ENCODE results near the gene RIMBP2. TPM values are rescaled to one million over a fixed set of nuclear protein-coding genes. Genes with fewer than 3 reads are reported as not detected.

The RIMBP2 gene
- total RNA-seq, 1 experiment from 2014 or later: not detected

DNA sequence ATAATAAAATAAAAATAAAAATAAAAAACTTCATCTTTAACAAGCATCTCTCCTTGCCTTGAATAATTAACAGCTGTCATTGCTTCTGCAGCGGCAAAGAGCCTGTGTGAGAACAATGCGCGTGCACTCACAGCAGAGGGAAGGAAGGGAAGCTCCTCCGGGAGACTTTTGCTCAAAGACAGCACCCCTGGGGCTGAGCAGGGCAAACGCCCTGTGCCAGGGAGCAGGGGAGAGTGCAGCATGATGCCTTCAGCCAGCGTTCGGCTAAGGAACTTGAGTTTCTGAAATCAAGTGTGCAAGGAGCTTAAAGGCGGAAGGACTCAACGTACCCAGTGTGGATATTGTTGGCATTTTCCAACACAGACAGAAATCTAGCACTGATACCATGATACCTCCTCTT lies 120.5 kb downstream of the RIMBP2 start:
- ChIA-PET CTCF (no interaction called here), POLR2A (no interaction called here)
- no peaks in the 10 kb centered on the region for H3K36me3 Mint-ChIP-seq (ENCODE audit: insufficient read depth, unreplicated experiment)
- BruUV-seq (replicated peaks): no TSS peak
- TF ChIP-seq, protein P1, sequence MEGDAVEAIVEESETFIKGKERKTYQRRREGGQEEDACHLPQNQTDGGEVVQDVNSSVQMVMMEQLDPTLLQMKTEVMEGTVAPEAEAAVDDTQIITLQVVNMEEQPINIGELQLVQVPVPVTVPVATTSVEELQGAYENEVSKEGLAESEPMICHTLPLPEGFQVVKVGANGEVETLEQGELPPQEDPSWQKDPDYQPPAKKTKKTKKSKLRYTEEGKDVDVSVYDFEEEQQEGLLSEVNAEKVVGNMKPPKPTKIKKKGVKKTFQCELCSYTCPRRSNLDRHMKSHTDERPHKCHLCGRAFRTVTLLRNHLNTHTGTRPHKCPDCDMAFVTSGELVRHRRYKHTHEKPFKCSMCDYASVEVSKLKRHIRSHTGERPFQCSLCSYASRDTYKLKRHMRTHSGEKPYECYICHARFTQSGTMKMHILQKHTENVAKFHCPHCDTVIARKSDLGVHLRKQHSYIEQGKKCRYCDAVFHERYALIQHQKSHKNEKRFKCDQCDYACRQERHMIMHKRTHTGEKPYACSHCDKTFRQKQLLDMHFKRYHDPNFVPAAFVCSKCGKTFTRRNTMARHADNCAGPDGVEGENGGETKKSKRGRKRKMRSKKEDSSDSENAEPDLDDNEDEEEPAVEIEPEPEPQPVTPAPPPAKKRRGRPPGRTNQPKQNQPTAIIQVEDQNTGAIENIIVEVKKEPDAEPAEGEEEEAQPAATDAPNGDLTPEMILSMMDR (IDR thresholded peaks at IDR 0.05; ENCODE audit: unreplicated experiment): no peak
- H3K4me1 Mint-ChIP-seq (ENCODE audit: insufficient read depth, unreplicated experiment): no peaks in the 10 kb centered on the region
- H3K4me3 Mint-ChIP-seq (ENCODE audit: unreplicated experiment): no peak overlapping the region
- H3K27ac Mint-ChIP-seq (ENCODE audit: low read depth, unreplicated experiment): no peak overlapping the region
- peaks cover 9% of the 10 kb centered on the region for H3K9me3 Mint-ChIP-seq (ENCODE audit: unreplicated experiment)
- H3K27me3 Mint-ChIP-seq (ENCODE audit: insufficient read depth, unreplicated experiment): no peaks in the 10 kb centered on the region
- no peak for DNase-seq (ENCODE audit: unreplicated experiment)
- intact Hi-C loops (cut with micrococcal nuclease): no loop called here

DNA sequence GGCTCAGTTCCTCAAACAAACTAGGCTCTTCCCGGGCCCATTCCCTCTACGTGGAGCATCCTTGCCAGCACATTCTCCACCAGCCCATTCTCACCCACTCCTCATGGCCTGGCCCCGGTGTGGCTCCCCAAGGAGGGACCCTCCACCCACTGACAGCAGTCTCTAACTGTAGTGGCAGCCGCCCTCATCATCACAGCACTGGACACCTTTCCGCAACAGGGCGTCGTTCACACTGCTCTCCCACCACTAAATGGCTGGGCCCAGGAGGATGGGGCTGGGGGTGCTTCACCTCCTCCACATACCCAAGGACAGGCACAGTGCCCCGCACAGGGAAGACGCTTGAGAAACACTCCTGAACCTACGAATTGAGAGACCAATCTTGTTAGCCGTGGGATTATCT lies 123.0 kb downstream of the RIMBP2 start:
- ChIA-PET POLR2A (no interaction called here), CTCF (no interaction called here)
- no peak overlapping the region for H3K27ac Mint-ChIP-seq (ENCODE audit: low read depth, unreplicated experiment)
- no peak for DNase-seq (ENCODE audit: unreplicated experiment)
- BruUV-seq (replicated peaks): no TSS peak
- no peak overlapping the region for H3K4me3 Mint-ChIP-seq (ENCODE audit: unreplicated experiment)
- H3K36me3 Mint-ChIP-seq (ENCODE audit: insufficient read depth, unreplicated experiment): no peaks in the 10 kb centered on the region
- no peaks in the 10 kb centered on the region for H3K4me1 Mint-ChIP-seq (ENCODE audit: insufficient read depth, unreplicated experiment)
- intact Hi-C loops (cut with micrococcal nuclease): no loop called here
- H3K9me3 Mint-ChIP-seq (ENCODE audit: unreplicated experiment): peaks cover 9% of the 10 kb centered on the region
- TF ChIP-seq, protein P1 (IDR thresholded peaks at IDR 0.05; ENCODE audit: unreplicated experiment): no peak
- no peaks in the 10 kb centered on the region for H3K27me3 Mint-ChIP-seq (ENCODE audit: insufficient read depth, unreplicated experiment)

DNA sequence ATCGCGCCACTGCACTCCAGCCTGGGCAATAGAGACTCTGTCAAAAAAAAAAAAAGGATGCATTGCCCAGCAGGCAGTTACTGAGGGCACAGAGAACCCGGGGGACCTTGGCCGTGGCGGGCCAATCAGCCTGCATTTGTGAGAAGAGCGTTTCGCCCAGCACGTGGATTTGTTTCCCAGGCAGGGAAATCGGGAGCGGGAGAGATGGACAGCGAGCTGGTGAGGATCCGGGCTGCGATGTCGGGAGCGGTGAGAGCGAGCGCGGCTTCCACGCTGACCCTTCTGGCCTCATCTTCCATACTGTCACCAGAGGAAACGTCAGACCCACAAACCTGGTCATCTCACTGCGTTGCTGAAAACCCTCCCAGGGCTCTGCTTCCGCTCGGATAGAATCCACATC lies 123.5 kb downstream of the RIMBP2 start:
- TF ChIP-seq, protein P1 (IDR thresholded peaks at IDR 0.05; ENCODE audit: unreplicated experiment): no peak

DNA sequence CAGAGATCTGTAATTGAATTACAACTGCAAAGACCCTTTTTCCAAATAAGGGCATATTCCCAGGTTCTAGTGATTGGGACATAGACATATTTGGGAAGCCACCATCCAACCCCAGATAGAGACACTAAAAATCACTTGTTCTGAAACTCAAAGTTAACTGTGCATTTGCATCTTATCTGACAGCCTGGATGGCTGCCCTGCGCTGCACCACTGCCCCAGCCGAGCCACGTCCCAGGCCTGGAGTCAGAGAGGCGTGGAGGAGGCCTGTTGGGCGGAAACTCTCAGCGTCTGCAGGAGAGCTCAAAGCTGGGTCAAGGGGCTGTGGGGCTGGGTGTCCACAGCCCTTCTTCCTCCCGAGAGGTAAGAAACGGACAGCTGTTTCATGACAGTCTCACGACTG lies 124.4 kb downstream of the RIMBP2 start:
- H3K9me3 Mint-ChIP-seq (ENCODE audit: unreplicated experiment): no peaks in the 10 kb centered on the region
- TF ChIP-seq, protein P1 (IDR thresholded peaks at IDR 0.05; ENCODE audit: unreplicated experiment): no peak
- ChIA-PET POLR2A (no interaction called here), CTCF (interaction anchor here (0.6 kb wide), 1 partner anchor 119 kb away, joined by 3 read pairs; no protein-coding TSS in a partner anchor)
- intact Hi-C loops (cut with micrococcal nuclease): no loop called here
- H3K36me3 Mint-ChIP-seq (ENCODE audit: insufficient read depth, unreplicated experiment): no peaks in the 10 kb centered on the region
- H3K27ac Mint-ChIP-seq (ENCODE audit: low read depth, unreplicated experiment): no peak overlapping the region
- no peaks in the 10 kb centered on the region for H3K27me3 Mint-ChIP-seq (ENCODE audit: insufficient read depth, unreplicated experiment)
- H3K4me1 Mint-ChIP-seq (ENCODE audit: insufficient read depth, unreplicated experiment): no peaks in the 10 kb centered on the region
- DNase-seq (ENCODE audit: unreplicated experiment): no peak
- no TSS peak for BruUV-seq (replicated peaks)
- no peak overlapping the region for H3K4me3 Mint-ChIP-seq (ENCODE audit: unreplicated experiment)

More for the DNA sequence above, 123.5 kb downstream of the RIMBP2 start:
- Mint-ChIP-seq H3K27ac (ENCODE audit: low read depth, unreplicated experiment) (no peak overlapping the region), H3K4me3 (ENCODE audit: unreplicated experiment) (no peak overlapping the region), H3K36me3 (ENCODE audit: insufficient read depth, unreplicated experiment) (no peaks in the 10 kb centered on the region), H3K4me1 (ENCODE audit: insufficient read depth, unreplicated experiment) (no peaks in the 10 kb centered on the region), H3K9me3 (ENCODE audit: unreplicated experiment) (peaks cover 5% of the 10 kb centered on the region), H3K27me3 (ENCODE audit: insufficient read depth, unreplicated experiment) (no peaks in the 10 kb centered on the region)
- ChIA-PET CTCF (no interaction called here), POLR2A (no interaction called here)
- intact Hi-C loops (cut with micrococcal nuclease): no loop called here
- no peak for DNase-seq (ENCODE audit: unreplicated experiment)
- no TSS peak for BruUV-seq (replicated peaks)

Data from MCF 10A (cell line).